Activated CD8-positive, alpha-beta T cell treated with anti-CD3 and anti-CD28 coated beads for 36 hours (primary cell): ENCODE results near the gene TRMT2B. TPM values are rescaled to one million over a fixed set of nuclear protein-coding genes. Genes with fewer than 3 reads are reported as not detected.
A peak's percentile ranks its signal among the peaks of the same experiment; 100 is the strongest.
"Not testable (repeated sequence)": the region's sequence is repeated elsewhere in the genome, so short reads cannot be mapped to it uniquely, and the experiment has no call there.

Experiments
- ATAC-seq: fragments of 200-7000 bp; cut with Tn5 transposase; one replicate; pipeline ENCODE4 v1.10.0; 2021; ENCODE audit warnings: mild to moderate bottlenecking, moderate library complexity
- CTCF ChIA-PET: fragments of 350-600 bp; sonication (Branson Sonifier 250); formaldehyde crosslinking; loops from one replicate; lab custom pipeline; 2021; ENCODE audit warnings: antibody characterized with exemption; lab: Charles Lee
- POLR2A ChIA-PET: fragments of 350-600 bp; sonication (Branson Sonifier 250); formaldehyde crosslinking; loops from one replicate; lab custom pipeline; 2021; ENCODE audit warnings: antibody characterized with exemption; lab: Charles Lee
- DNase-seq: peaks from one replicate; pipeline ENCODE4 v3.0.0-alpha.2; 2020
- H3K27ac Mint-ChIP-seq: one replicate; pipeline ENCODE4 v1.8.0; 2021; ENCODE audit warnings: mild to moderate bottlenecking, mixed read lengths
- H3K27me3 Mint-ChIP-seq: one replicate; pipeline ENCODE4 v1.8.0; 2021; ENCODE audit warnings: mixed read lengths
- H3K36me3 Mint-ChIP-seq: one replicate; pipeline ENCODE4 v1.8.0; 2021; ENCODE audit warnings: low read depth, mixed read lengths
- H3K4me1 Mint-ChIP-seq: one replicate; pipeline ENCODE4 v1.8.0; 2021; ENCODE audit warnings: low read depth, mixed read lengths
- H3K4me3 Mint-ChIP-seq: one replicate; pipeline ENCODE4 v1.8.0; 2021; ENCODE audit warnings: mild to moderate bottlenecking, moderate library complexity, mixed read lengths
- H3K9me3 Mint-ChIP-seq: one replicate; pipeline ENCODE4 v1.8.0; 2021; ENCODE audit warnings: mixed read lengths
- CTCF ChIP-seq: fragments of 200-600 bp; IDR thresholded peaks from one replicate; pipeline ENCODE4 v1.8.0; 2022; ENCODE audit warnings: antibody characterized with exemption, mild to moderate bottlenecking
- intact Hi-C: fragments of 100-400 bp; cut with micrococcal nuclease; formaldehyde crosslinking; loops from one replicate; pipeline ENCODE4 v1.10.0; 2022
- total RNA-seq, 2 experiments: library from RNA; stranded (reverse); gene quantifications; one replicate each; pipeline ENCODE4 v1.2.3, GENCODE V29; 2021

TRMT2B gene
- total RNA-seq, 2 experiments from 2014 or later, result 21.7 to 23.7 TPM

GRCh38 chrX:101062176-101062575 lies 10.3 kb upstream of the TRMT2B start:
- POLR2A ChIA-PET, result no interaction called here
- peaks cover 8% of the 10 kb centered on the region for H3K4me1 Mint-ChIP-seq
- DNase-seq (no peak), ATAC-seq (no peak)
- no peak overlapping the region for H3K27ac Mint-ChIP-seq
- intact Hi-C loops, result no loop called here
- CTCF ChIA-PET, result no interaction called here
- TF ChIP-seq CTCF, result no peak
- H3K9me3 Mint-ChIP-seq, result no peaks in the 10 kb centered on the region
- H3K36me3 Mint-ChIP-seq, result no peaks in the 10 kb centered on the region
- H3K27me3 Mint-ChIP-seq, result peaks cover 2% of the 10 kb centered on the region
- H3K4me3 Mint-ChIP-seq, result no peak overlapping the region

- ATAC-seq, result peak; percentile 80
These were observed 5.3 kb upstream of the TRMT2B start for GRCh38 chrX:101057093-101057714.

GRCh38 chrX:101056551-101056950 lies 4.6 kb upstream of the TRMT2B start:
- peak overlapping the region; percentile 52 for H3K27ac Mint-ChIP-seq
- intact Hi-C loops, H3K27me3 Mint-ChIP-seq, H3K36me3 Mint-ChIP-seq, CTCF ChIA-PET, H3K9me3 Mint-ChIP-seq, DNase-seq, H3K4me3 Mint-ChIP-seq, ATAC-seq: not testable (repeated sequence)
- H3K4me1 Mint-ChIP-seq, result peaks cover 20% of the 10 kb centered on the region
- POLR2A ChIA-PET, result interaction anchor here (1.6 kb wide), 1 partner anchor 41 kb away, joined by 5 read pairs; the partner anchor contains the start of gene CENPI

More at GRCh38 chrX:101057093-101057714, 5.3 kb upstream of the TRMT2B start:
- Mint-ChIP-seq H3K9me3 (no peaks in the 10 kb centered on the region), H3K27me3 (no peaks in the 10 kb centered on the region), H3K27ac (peak overlapping the region; percentile 52), H3K36me3 (no peaks in the 10 kb centered on the region), H3K4me1 (peaks cover 17% of the 10 kb centered on the region), H3K4me3 (no peak overlapping the region)
- peak; percentile 1 for DNase-seq
- CTCF ChIA-PET, result no interaction called here
- POLR2A ChIA-PET, result interaction anchor here (1.6 kb wide), 1 partner anchor 41 kb away, joined by 5 read pairs; the partner anchor contains the start of gene CENPI
- intact Hi-C loops, result no loop called here
- no peak for TF ChIP-seq CTCF

GRCh38 chrX:101051153-101051548 lies 760 bp downstream of the TRMT2B start:
- H3K9me3 Mint-ChIP-seq, result no peaks in the 10 kb centered on the region
- TF ChIP-seq CTCF, result no peak
- peaks cover 23% of the 10 kb centered on the region for H3K4me1 Mint-ChIP-seq
- no peaks in the 10 kb centered on the region for H3K27me3 Mint-ChIP-seq
- H3K36me3 Mint-ChIP-seq, result peaks cover 17% of the 10 kb centered on the region
- no peak for ATAC-seq
- peak overlapping the region; percentile 97 for H3K27ac Mint-ChIP-seq
- no peak for DNase-seq
- ChIA-PET CTCF (interaction anchor here (1.5 kb wide), 1 partner anchor 10 kb away, joined by 3 read pairs; no protein-coding TSS in a partner anchor), POLR2A (no interaction called here)
- intact Hi-C loops, result no loop called here
- H3K4me3 Mint-ChIP-seq, result peak overlapping the region; percentile 87

- ATAC-seq, result no peak
- POLR2A ChIA-PET, result no interaction called here
- Mint-ChIP-seq H3K36me3 (peaks cover 10% of the 10 kb centered on the region), H3K4me3 (no peak overlapping the region), H3K27me3 (no peaks in the 10 kb centered on the region), H3K4me1 (no peaks in the 10 kb centered on the region), H3K27ac (no peak overlapping the region), H3K9me3 (no peaks in the 10 kb centered on the region)
- CTCF ChIA-PET, result interaction anchor here (1.0 to 1.2 kb wide), 2 partner anchors 10 to 58 kb away, joined by 3 read pairs; partner anchors contain the start of gene CENPI
- no peak for TF ChIP-seq CTCF
- intact Hi-C loops, result no loop called here
- no peak for DNase-seq
These were observed 11.7 kb downstream of the TRMT2B start for GRCh38 chrX:101040197-101040596.
